ENCODE measurements around the gene MEIS1.
A peak's percentile ranks its signal among the peaks of the same experiment; 100 is the strongest.

The MEIS1 gene

GRCh38 chr2:66440708-66441497, 6.0 kb downstream of the MEIS1 start:
- Histone ChIP-seq H2BK120ac (ENCODE audit: low read depth, low read length) (peak overlapping the region; percentile 21), H3K9ac (ENCODE audit: low read length) (peak overlapping the region; percentile 99), H4K8ac (ENCODE audit: low read length) (peak overlapping the region; percentile 45), H3K18ac (ENCODE audit: low read depth in 1 of 2, low read length in 2 of 2) (peak overlapping the region; percentile 77 to 88), H3K4me1 (ENCODE audit: control insufficient read depth, insufficient read depth, low read depth, low read length) (peaks cover 18% of the 10 kb centered on the region), H2BK15ac (ENCODE audit: low read depth, poor library complexity, severe bottlenecking) (peak overlapping the region; percentile 19), H2BK5ac (ENCODE audit: low read depth, low read length, poor library complexity, severe bottlenecking) (no peak overlapping the region), H3K79me1 (replicated peaks; ENCODE audit: low read length, poor library complexity, severe bottlenecking) (peaks cover 4% of the 10 kb centered on the region), H3K36me3 (ENCODE audit: control insufficient read depth in 1 of 2, insufficient read depth in 2 of 2, low read depth in 1 of 2, low read length in 2 of 2) (peaks cover 3 to 12% of the 10 kb centered on the region in 2 experiments), H3K23ac (ENCODE audit: low read length in 2 of 2) (no peak overlapping the region), H4K91ac (ENCODE audit: low read length) (no peak overlapping the region), H3K14ac (ENCODE audit: low read length in 2 of 2) (peak overlapping the region; percentile 53 to 58), H2AK5ac (ENCODE audit: low read length, severe bottlenecking) (no peak overlapping the region), H2BK12ac (ENCODE audit: low read length in 2 of 2) (peak overlapping the region in 1 of 2 experiments; percentile 57), H3K27ac (ENCODE audit: low read length, poor library complexity, severe bottlenecking) (no peak overlapping the region), H3K9me3 (ENCODE audit: control insufficient read depth, low read length) (no peaks in the 10 kb centered on the region), H3K27me3 (ENCODE audit: control insufficient read depth in 1 of 2, insufficient read depth in 1 of 2, low read length in 2 of 2) (peaks cover 0 to 10% of the 10 kb centered on the region in 2 experiments), H3K4me2 (ENCODE audit: low read length, poor library complexity, severe bottlenecking) (peak overlapping the region; percentile 97), H2AFZ (ENCODE audit: low read depth, low read length) (no peak overlapping the region), H3K4me3 (ENCODE audit: insufficient read depth in 1 of 2, low read depth in 1 of 2, low read length in 2 of 2) (peak overlapping the region in 1 of 2 experiments; percentile 85), H3K4ac (ENCODE audit: low read depth in 1 of 2, low read length in 2 of 2) (peak overlapping the region; percentile 39 to 93)
- WGBS, result under 1% methylated on average over 18 of the region's 20 CpGs
- DNase-seq, result peak; percentile 63

- Histone ChIP-seq H2BK12ac (ENCODE audit: low read length in 2 of 2) (peak overlapping the region; percentile 72 to 75), H2BK120ac (ENCODE audit: low read depth, low read length) (peak overlapping the region; percentile 52), H3K14ac (ENCODE audit: low read length in 2 of 2) (peak overlapping the region in 1 of 2 experiments; percentile 59), H3K9me3 (ENCODE audit: control insufficient read depth, low read length) (no peaks in the 10 kb centered on the region), H2BK15ac (ENCODE audit: low read depth, poor library complexity, severe bottlenecking) (no peak overlapping the region), H3K23ac (ENCODE audit: low read length in 2 of 2) (no peak overlapping the region), H3K36me3 (ENCODE audit: control insufficient read depth in 1 of 2, insufficient read depth in 2 of 2, low read depth in 1 of 2, low read length in 2 of 2) (peaks cover 3 to 13% of the 10 kb centered on the region in 2 experiments), H4K8ac (ENCODE audit: low read length) (no peak overlapping the region), H2BK5ac (ENCODE audit: low read depth, low read length, poor library complexity, severe bottlenecking) (no peak overlapping the region), H3K4ac (ENCODE audit: low read depth in 1 of 2, low read length in 2 of 2) (peak overlapping the region; percentile 52 to 78), H3K27me3 (ENCODE audit: control insufficient read depth in 1 of 2, insufficient read depth in 1 of 2, low read length in 2 of 2) (peaks cover 0 to 16% of the 10 kb centered on the region in 2 experiments), H3K4me2 (ENCODE audit: low read length, poor library complexity, severe bottlenecking) (no peak overlapping the region), H3K9ac (ENCODE audit: low read length) (peak overlapping the region; percentile 99), H2AFZ (ENCODE audit: low read depth, low read length) (no peak overlapping the region), H4K91ac (ENCODE audit: low read length) (no peak overlapping the region), H3K27ac (ENCODE audit: low read length, poor library complexity, severe bottlenecking) (no peak overlapping the region), H3K79me1 (replicated peaks; ENCODE audit: low read length, poor library complexity, severe bottlenecking) (peaks cover 4% of the 10 kb centered on the region), H3K18ac (ENCODE audit: low read depth in 1 of 2, low read length in 2 of 2) (peak overlapping the region; percentile 18 to 67), H3K4me1 (ENCODE audit: control insufficient read depth, insufficient read depth, low read depth, low read length) (peaks cover 24% of the 10 kb centered on the region), H2AK5ac (ENCODE audit: low read length, severe bottlenecking) (no peak overlapping the region), H3K4me3 (ENCODE audit: insufficient read depth in 1 of 2, low read depth in 1 of 2, low read length in 2 of 2) (peak overlapping the region in 1 of 2 experiments; percentile 85)
- WGBS, result 7% methylated on average over 3 of the region's 6 CpGs
- peak; percentile 58 for DNase-seq
Measured at GRCh38 chr2:66441581-66442320, 6.8 kb downstream of the MEIS1 start.

GRCh38 chr2:66442516-66443185, 7.7 kb downstream of the MEIS1 start:
- H3K9ac ChIP-seq (ENCODE audit: low read length), result peak overlapping the region; percentile 99
- H3K79me1 ChIP-seq (replicated peaks; ENCODE audit: low read length, poor library complexity, severe bottlenecking), result peaks cover 5% of the 10 kb centered on the region
- peaks cover 3 to 13% of the 10 kb centered on the region in 2 experiments for H3K36me3 ChIP-seq (ENCODE audit: control insufficient read depth in 1 of 2, insufficient read depth in 2 of 2, low read depth in 1 of 2, low read length in 2 of 2)
- H2BK12ac ChIP-seq (ENCODE audit: low read length in 2 of 2), result no peak overlapping the region
- peaks cover 0 to 16% of the 10 kb centered on the region in 2 experiments for H3K27me3 ChIP-seq (ENCODE audit: control insufficient read depth in 1 of 2, insufficient read depth in 1 of 2, low read length in 2 of 2)
- DNase-seq, result no peak
- no peaks in the 10 kb centered on the region for H3K9me3 ChIP-seq (ENCODE audit: control insufficient read depth, low read length)
- H3K27ac ChIP-seq (ENCODE audit: low read length, poor library complexity, severe bottlenecking), result no peak overlapping the region
- peak overlapping the region in 1 of 2 experiments; percentile 72 for H3K4me3 ChIP-seq (ENCODE audit: insufficient read depth in 1 of 2, low read depth in 1 of 2, low read length in 2 of 2)
- no peak overlapping the region for H3K18ac ChIP-seq (ENCODE audit: low read depth in 1 of 2, low read length in 2 of 2)
- H3K23ac ChIP-seq (ENCODE audit: low read length in 2 of 2), result no peak overlapping the region
- no peak overlapping the region for H2AFZ ChIP-seq (ENCODE audit: low read depth, low read length)
- no peak overlapping the region for H2BK120ac ChIP-seq (ENCODE audit: low read depth, low read length)
- H4K8ac ChIP-seq (ENCODE audit: low read length), result no peak overlapping the region
- no peak overlapping the region for H3K4me2 ChIP-seq (ENCODE audit: low read length, poor library complexity, severe bottlenecking)
- H2BK15ac ChIP-seq (ENCODE audit: low read depth, poor library complexity, severe bottlenecking), result no peak overlapping the region
- H4K91ac ChIP-seq (ENCODE audit: low read length), result no peak overlapping the region
- peak overlapping the region; percentile 21 to 61 for H3K4ac ChIP-seq (ENCODE audit: low read depth in 1 of 2, low read length in 2 of 2)
- H3K4me1 ChIP-seq (ENCODE audit: control insufficient read depth, insufficient read depth, low read depth, low read length), result peaks cover 24% of the 10 kb centered on the region
- H2AK5ac ChIP-seq (ENCODE audit: low read length, severe bottlenecking), result no peak overlapping the region
- no peak overlapping the region for H3K14ac ChIP-seq (ENCODE audit: low read length in 2 of 2)
- WGBS, result 47% methylated on average over 6 of the region's 10 CpGs
- no peak overlapping the region for H2BK5ac ChIP-seq (ENCODE audit: low read depth, low read length, poor library complexity, severe bottlenecking)
